Measurements from ENCODE around the gene GSTA5. TPM values are rescaled to one million over a fixed set of nuclear protein-coding genes. Genes with fewer than 3 reads are reported as not detected.
A peak's percentile ranks its signal among the peaks of the same experiment; 100 is the strongest.
"Not testable (repeated sequence)": the region's sequence is repeated elsewhere in the genome, so short reads cannot be mapped to it uniquely, and the experiment has no call there.

The GSTA5 gene
- total RNA-seq, 1 donor from 2014 or later, result not detected

- DNase-seq (ENCODE audit: low spot score), result no peak
- Mint-ChIP-seq H3K36me3 (ENCODE audit: low read depth) (peaks cover 5% of the 10 kb centered on the region), H3K27me3 (ENCODE audit: low read depth) (peaks cover 14% of the 10 kb centered on the region), H3K9me3 (ENCODE audit: low read depth) (peaks cover 7% of the 10 kb centered on the region), H3K27ac (ENCODE audit: unreplicated experiment) (no peak overlapping the region), H3K4me1 (ENCODE audit: low read depth) (peaks cover 3% of the 10 kb centered on the region), H3K4me3 (ENCODE audit: unreplicated experiment) (no peak overlapping the region)
- TF ChIP-seq, protein P1, sequence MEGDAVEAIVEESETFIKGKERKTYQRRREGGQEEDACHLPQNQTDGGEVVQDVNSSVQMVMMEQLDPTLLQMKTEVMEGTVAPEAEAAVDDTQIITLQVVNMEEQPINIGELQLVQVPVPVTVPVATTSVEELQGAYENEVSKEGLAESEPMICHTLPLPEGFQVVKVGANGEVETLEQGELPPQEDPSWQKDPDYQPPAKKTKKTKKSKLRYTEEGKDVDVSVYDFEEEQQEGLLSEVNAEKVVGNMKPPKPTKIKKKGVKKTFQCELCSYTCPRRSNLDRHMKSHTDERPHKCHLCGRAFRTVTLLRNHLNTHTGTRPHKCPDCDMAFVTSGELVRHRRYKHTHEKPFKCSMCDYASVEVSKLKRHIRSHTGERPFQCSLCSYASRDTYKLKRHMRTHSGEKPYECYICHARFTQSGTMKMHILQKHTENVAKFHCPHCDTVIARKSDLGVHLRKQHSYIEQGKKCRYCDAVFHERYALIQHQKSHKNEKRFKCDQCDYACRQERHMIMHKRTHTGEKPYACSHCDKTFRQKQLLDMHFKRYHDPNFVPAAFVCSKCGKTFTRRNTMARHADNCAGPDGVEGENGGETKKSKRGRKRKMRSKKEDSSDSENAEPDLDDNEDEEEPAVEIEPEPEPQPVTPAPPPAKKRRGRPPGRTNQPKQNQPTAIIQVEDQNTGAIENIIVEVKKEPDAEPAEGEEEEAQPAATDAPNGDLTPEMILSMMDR (IDR thresholded peaks at IDR 0.05), result no peak
These were observed 3.0 kb upstream of the GSTA5 start for GRCh38 chr6:52843605-52844004.

DNA sequence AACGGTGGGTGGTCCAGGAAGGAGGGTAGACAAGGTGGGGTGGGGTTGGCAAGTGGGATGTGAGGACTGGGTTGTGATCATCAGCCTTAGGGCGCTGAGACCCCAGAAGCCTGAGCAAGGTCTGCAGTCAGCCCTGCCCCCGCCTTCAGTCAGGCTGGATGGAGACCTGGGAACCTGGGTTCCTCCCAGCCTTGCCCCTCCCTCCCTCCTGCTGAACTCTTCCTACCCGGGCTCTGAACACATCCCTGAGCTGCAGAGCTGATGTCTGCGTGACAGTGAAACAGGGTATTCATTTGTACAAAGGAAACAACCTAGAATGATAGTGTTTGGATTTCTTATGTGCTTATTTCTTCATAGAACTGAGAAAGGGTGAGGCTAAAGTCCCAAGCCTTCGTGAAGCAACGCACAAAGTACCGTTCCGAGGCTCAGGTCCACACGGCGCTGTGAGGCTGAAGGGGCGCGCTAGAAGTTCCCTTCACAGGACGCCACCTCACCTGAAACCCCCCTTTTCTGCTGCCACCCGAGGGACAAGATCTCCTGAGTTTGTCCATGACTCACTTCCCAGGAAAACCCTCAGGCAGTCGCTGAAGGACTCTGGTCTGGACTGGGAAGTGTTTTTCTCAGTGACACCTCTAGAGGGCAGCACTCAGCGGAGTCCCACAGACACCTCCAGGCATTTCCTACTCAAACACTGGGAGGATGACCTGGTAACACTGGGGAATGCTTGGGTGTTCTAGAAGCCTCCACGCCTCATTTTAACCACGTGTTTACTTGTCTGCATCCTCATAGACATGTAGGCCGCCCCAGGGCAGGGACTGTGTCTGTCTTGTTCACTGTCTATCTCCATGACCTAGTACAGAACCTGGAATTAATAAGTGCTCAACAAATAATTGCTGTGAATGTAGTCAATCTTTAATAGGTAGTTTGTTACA, 1.2 kb downstream of the GSTA5 start:
- no peaks in the 10 kb centered on the region for H3K36me3 Mint-ChIP-seq (ENCODE audit: low read depth)
- peaks cover 3% of the 10 kb centered on the region for H3K4me1 Mint-ChIP-seq (ENCODE audit: low read depth)
- H3K4me3 Mint-ChIP-seq (ENCODE audit: unreplicated experiment), result no peak overlapping the region
- no peak overlapping the region for H3K27ac Mint-ChIP-seq (ENCODE audit: unreplicated experiment)
- DNase-seq (ENCODE audit: low spot score), result no peak
- H3K9me3 Mint-ChIP-seq (ENCODE audit: low read depth), result no peaks in the 10 kb centered on the region
- TF ChIP-seq, protein P1 (IDR thresholded peaks at IDR 0.05), result peak; percentile 83
- H3K27me3 Mint-ChIP-seq (ENCODE audit: low read depth), result peaks cover 30% of the 10 kb centered on the region

DNA sequence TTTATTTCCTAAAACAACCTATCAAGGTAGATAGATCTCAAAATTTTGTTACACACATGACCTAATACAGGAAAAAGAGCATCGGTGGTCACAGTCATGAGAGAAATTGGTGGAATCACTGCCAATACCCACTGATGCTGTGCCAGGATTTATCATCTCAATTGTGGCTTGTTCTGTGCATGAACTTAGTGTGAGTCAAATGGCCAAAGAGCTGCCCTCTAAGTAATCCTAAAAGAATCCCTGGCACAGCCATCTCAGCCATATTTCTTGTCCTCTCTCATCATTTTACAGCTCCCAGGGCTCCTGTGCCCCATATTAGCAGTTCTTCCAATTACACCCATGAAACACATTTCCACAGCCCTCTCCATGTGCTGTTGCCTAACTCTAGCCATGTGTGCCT, 6.1 kb downstream of the GSTA5 start:
- TF ChIP-seq, protein P1 (IDR thresholded peaks at IDR 0.05), result no peak
- Mint-ChIP-seq H3K4me3 (ENCODE audit: unreplicated experiment) (no peak overlapping the region), H3K4me1 (ENCODE audit: low read depth) (peaks cover 3% of the 10 kb centered on the region), H3K27ac (ENCODE audit: unreplicated experiment) (no peak overlapping the region), H3K9me3 (ENCODE audit: low read depth) (peaks cover 4% of the 10 kb centered on the region), H3K36me3 (ENCODE audit: low read depth) (no peaks in the 10 kb centered on the region), H3K27me3 (ENCODE audit: low read depth) (peaks cover 35% of the 10 kb centered on the region)
- no peak for DNase-seq (ENCODE audit: low spot score)

- not testable (repeated sequence) for H3K4me1 Mint-ChIP-seq (ENCODE audit: low read depth); H3K36me3 Mint-ChIP-seq (ENCODE audit: low read depth); H3K9me3 Mint-ChIP-seq (ENCODE audit: low read depth); DNase-seq (ENCODE audit: low spot score); H3K27ac Mint-ChIP-seq (ENCODE audit: unreplicated experiment); H3K4me3 Mint-ChIP-seq (ENCODE audit: unreplicated experiment)
- H3K27me3 Mint-ChIP-seq (ENCODE audit: low read depth), result peaks cover 24% of the 10 kb centered on the region
These were observed 9.7 kb downstream of the GSTA5 start for GRCh38 chr6:52830869-52831268.

GRCh38 chr6:52829046-52829817, 11.4 kb downstream of the GSTA5 start:
- H3K27me3 Mint-ChIP-seq (ENCODE audit: low read depth), result peaks cover 11% of the 10 kb centered on the region
- H3K4me1 Mint-ChIP-seq (ENCODE audit: low read depth), result no peaks in the 10 kb centered on the region
- peaks cover 5% of the 10 kb centered on the region for H3K9me3 Mint-ChIP-seq (ENCODE audit: low read depth)
- no peak overlapping the region for H3K27ac Mint-ChIP-seq (ENCODE audit: unreplicated experiment)
- DNase-seq (ENCODE audit: low spot score), result no peak
- no peak overlapping the region for H3K4me3 Mint-ChIP-seq (ENCODE audit: unreplicated experiment)
- no peaks in the 10 kb centered on the region for H3K36me3 Mint-ChIP-seq (ENCODE audit: low read depth)
- TF ChIP-seq, protein P1 (IDR thresholded peaks at IDR 0.05), result no peak

DNA sequence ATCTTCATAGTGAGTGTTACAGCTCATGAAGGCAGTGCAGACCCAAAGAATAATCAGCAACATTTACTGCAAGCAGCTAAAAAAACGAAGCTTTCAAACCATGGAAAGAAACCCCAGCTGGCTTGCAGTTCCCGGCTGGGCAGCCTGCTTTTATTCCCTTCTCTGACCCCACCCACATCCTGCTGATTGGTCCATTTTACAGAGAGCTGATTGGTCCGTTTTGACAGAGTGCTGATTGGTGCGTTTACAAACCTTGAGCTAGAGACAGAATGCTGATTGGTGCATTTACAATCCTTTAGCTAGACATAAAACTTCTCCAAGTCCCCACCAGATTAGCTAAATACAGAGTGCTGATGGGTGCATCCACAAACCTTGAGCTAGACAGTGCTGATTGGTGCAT, 12.0 kb downstream of the GSTA5 start:
- not testable (repeated sequence) for H3K27ac Mint-ChIP-seq (ENCODE audit: unreplicated experiment); H3K36me3 Mint-ChIP-seq (ENCODE audit: low read depth); DNase-seq (ENCODE audit: low spot score); H3K9me3 Mint-ChIP-seq (ENCODE audit: low read depth); H3K4me1 Mint-ChIP-seq (ENCODE audit: low read depth); H3K4me3 Mint-ChIP-seq (ENCODE audit: unreplicated experiment); H3K27me3 Mint-ChIP-seq (ENCODE audit: low read depth)

DNA sequence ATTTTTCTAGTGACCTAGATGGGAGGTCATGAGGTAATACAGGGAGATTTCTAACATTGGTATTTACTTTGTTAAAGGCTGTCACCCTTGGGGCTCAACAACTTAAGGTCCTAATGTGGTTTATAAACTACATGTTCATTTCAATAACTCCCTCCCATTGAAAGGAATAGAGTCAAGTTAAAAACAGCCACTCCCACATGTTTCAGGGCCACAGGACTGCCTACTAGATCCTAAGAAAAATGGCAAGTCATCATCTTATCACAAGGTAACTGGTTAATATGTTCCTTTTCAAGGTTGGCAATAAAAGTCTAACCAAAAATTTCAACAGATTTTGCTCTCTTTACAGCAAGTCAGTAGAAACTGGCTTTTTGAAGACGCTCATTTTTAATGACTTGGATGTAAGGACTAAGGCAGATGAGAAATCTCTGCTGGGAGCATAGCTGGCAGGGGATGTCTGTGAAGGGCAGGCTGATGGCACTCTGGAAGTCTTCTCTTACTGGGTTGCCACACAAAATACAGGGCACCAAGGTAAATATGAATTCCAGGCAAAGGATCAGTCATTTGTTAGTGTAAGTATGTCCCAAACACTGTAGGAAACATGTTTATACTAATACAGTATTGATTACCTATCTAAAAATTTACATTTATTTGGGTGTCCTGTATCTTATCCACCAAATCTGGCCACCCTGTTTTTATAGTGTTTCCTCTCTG, 13.4 kb downstream of the GSTA5 start:
- H3K36me3 Mint-ChIP-seq (ENCODE audit: low read depth); H3K4me1 Mint-ChIP-seq (ENCODE audit: low read depth); H3K27ac Mint-ChIP-seq (ENCODE audit: unreplicated experiment); H3K27me3 Mint-ChIP-seq (ENCODE audit: low read depth); DNase-seq (ENCODE audit: low spot score); H3K4me3 Mint-ChIP-seq (ENCODE audit: unreplicated experiment): not testable (repeated sequence)
- H3K9me3 Mint-ChIP-seq (ENCODE audit: low read depth), result peaks cover 11% of the 10 kb centered on the region

Measured in chondrocyte (in vitro differentiated cells).